Activated CD4-positive, CD25-positive, alpha-beta regulatory T cell (primary cell): ENCODE data around the gene NOSTRIN.
"Not testable (repeated sequence)": the region's sequence is repeated elsewhere in the genome, so short reads cannot be mapped to it uniquely, and the experiment has no call there.

Source experiments
- DNase-seq, 4 experiments: peaks; one replicate each; lab custom pipeline; 2025; lab: John Stamatoyannopoulos, UW

The NOSTRIN gene, protein sequence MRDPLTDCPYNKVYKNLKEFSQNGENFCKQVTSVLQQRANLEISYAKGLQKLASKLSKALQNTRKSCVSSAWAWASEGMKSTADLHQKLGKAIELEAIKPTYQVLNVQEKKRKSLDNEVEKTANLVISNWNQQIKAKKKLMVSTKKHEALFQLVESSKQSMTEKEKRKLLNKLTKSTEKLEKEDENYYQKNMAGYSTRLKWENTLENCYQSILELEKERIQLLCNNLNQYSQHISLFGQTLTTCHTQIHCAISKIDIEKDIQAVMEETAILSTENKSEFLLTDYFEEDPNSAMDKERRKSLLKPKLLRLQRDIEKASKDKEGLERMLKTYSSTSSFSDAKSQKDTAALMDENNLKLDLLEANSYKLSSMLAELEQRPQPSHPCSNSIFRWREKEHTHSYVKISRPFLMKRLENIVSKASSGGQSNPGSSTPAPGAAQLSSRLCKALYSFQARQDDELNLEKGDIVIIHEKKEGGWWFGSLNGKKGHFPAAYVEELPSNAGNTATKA

DNA sequence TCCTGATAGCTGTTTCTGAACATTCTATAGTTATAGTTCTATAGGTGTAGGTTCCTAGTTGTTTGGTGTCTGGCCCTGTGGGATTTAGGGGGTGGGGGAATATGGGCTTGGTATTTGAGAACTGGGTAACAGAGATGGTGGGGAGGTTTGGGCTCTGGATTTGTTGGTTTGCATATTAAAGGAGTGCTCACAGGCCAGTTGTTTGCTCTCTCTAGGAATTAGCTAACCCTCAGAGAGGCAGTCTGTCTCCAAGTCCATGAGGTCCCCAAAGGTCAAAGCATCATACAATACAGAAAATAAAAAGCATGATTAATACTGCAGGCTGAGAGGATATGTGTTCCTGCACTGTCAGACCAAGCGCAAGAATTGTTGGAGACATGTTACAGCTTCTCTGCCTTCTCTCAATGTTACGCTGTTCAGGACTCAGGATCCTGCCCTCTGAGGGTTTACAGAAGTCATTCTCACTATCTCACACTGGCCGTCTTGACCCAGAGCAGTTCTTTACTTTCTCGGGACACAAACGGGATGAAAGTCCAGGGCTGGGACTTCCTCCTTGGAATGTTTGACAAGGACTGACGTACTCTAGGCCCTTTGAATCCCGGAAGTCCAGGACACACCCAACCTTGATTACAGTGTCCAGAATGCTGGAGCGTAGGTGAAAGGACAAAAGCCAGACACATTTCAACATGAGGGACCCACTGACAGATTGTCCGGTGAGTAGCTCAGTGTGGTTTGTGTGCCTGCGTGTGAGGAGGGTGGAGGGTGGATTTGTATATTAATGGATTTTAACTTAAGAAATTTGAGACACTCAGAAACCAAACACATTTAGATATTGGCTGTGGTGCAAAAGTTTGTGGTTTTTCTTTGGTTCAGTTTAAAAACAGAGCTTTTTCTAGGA, at the start of gene NOSTRIN:
TSS of gene NOSTRIN (plus strand) at position 677 of the 898 bp plus-strand sequence. CDS start at position 687, 10 bp downstream.
- DNase-seq: no peak

DNA sequence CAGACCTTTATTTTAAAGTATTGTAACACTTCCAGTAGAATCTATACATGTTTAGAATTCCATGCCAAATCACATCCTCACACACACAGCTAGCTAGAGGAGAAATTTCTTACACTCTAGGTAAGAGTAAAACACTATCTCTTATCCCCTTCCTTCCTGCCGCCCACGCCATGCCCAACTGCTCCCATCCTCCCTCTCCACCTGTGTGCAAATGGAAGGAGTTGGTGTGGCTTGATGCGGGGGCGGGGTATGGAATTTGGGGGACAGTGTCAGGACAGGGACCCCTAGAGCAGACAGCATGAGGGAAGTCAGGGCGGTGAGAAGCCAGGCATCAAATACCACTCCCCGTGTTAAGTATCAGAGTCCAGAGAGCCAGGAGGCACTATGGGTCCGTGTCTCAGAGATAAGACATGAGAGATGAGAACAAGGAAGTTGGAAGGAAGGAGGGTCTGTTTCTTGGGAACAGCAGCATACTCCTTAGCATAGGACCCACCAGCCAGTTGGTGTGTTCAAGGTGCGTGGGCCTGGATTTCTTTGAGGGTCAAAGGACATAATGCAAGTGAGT, 48.6 kb upstream of the NOSTRIN start:
- no peak for DNase-seq

DNA sequence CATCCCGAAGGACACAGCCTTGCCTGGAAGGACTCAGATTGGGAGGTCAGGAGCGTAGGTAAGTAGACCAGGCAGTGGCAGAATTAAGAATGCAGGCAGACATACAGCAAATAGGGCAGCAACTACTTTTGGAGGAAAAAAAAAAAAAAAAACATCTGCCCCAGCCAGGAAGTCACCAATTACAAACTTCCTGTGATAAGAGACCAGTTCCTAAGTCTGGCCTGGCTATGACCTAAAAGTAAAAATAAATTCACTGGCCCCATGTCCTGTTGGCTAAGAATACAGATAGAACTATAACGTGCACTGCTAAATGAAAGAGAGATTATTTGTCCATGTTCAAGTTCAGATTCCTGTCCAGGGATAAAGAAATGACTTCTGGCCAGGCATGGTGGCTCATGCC, 45.2 kb upstream of the NOSTRIN start:
- no peak for DNase-seq

DNA sequence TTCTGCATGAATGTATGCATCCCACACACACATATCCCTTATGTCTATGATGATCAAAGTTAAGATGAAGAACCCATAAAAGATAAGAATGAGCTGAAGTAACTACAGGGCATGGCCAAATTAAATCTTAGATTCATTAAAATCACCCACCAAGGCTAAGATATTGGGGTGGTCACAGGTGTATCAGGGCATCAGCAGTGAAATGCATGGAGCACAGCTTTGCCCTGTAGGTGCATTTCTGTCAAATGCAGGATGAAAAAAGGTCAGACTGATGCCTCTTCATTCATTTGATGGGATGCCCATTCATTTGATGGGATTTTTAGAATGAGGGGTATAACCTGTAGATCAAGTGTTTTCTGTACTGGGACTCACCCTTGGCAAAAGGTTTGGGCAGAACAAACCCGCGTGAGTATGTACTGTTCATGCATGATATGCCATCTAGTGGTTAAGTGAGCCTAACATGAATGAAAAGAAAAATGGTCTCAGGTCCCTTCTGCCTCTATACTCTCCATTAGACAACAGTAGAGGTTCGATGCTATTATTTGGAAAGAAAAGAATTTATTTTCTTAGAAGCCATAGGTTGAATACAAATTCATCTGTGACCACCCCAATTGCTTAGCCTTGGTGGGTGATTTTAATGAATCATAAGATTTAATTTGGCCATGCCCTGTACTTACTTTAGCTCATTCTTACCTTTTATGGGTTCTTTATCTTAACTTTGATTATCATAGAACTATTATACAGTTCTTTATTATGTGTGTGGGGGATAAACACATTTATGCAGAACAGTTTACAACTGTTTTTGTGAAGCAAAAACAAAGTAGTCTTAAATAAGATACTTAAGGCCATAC, 43.2 kb upstream of the NOSTRIN start:
- no peak for DNase-seq

DNA sequence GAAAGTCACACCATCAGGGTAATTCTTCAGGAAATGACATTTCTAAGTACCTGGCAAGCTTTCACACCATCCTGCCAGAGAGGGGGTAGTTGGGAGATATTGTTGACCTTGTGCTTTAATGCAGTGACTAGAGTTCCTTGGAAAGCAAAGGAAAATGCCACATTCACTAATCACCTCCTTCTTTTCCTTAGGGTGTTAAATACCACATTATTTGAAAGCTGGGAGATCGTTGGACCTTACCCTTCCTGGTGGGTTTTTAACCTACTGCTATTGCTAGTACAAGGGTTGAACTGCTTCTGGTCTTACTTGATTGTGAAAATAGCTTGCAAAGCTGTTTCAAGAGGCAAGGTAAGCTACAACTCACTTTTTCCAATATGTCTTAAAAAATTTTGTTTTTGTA, 37.0 kb upstream of the NOSTRIN start:
- no peak for DNase-seq

DNA sequence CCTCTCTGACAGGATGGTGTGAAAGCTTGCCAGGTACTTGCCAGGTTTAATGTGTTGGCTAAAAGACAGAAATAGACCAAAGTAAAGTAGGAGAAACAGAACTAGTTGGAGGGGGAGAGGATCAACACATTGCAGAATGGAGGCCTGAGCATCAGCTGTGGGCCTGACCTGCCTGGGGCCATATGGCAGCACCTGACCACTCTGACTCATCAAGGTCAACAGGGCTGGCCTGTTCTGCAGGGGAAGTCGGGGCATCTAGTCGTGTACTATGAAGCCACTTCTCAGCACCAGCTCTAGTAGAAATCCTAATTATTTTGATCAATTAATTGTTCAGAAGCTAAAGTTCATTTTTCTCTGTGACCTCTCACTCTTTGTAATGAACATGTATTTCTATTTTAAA, 35.8 kb upstream of the NOSTRIN start:
- no peak for DNase-seq

DNA sequence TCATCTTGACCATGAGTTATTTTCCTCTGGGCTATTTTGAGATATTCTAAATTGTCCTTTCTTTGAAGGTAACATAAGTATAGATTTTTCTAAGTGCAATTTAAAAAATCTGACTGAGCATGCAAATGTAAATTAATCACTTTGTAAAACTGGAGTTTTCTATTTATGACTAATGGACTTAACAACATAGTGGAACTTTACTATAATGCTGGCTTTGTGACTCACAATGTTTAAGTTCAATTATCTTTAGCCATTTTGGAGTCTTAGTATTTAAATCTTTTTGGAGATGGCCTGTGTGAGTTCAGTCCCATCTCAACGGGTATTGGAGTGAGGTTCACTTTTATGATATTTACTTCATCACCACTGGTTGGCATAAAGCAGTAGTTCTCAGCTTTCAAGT, 35.2 kb upstream of the NOSTRIN start:
- no peak for DNase-seq

DNA sequence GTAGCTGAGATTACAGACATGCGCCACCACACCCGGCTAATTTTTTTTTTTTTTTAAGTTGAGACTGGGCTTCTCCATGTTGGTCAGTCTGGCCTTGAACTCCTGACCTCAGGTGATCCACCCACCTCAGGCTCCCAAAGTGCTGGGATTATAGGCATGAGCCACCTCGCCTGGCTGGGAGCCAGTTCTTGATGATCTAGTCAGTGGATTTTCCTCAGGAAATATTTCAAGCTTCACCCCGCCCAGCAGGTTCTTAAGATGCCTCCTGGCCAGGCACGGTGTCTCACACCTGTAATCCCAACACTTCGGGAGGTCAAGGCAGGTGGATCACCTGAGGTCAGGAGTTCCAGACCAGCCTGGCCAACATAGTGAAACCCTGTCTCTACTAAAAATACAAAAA, 34.1 kb upstream of the NOSTRIN start:
- not testable (repeated sequence) for DNase-seq

DNA sequence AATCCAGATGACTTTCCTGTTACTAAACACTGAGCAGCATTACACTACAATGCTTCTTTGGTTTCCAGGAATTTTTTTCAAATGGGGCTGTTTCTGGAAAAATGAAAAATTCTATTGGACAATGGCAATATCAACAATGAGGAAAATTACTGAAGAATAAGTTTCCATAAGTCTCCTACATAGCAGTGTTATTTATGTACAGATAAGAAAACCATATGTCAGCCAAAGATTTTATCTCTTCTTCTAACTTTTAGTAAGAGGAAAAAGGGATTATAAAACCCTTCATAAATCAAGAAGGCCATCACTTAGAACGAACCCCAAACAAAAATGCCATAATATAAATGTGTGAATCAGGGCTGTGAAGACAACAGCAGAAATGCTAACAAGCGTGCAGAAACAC, 31.6 kb upstream of the NOSTRIN start:
- no peak for DNase-seq

DNA sequence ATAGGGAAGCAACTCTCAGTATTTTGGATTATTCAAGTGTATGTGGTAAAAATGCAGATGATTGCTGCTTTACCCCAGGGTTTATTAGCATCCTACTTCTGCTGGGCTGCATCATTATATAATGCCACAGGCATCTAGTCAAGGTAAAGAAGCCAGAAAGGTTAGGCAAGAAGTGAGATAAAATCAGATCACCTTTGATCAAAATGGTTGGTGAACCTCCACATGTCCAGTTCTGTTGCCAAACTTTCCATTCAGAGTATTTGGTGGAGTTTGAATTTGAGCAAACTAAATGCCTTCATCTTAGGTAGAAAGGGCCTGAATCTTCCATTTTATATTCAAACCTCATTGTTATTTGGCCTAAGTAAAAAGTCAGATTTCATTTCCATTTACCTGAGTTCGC, 29.7 kb upstream of the NOSTRIN start:
- DNase-seq: no peak

DNA sequence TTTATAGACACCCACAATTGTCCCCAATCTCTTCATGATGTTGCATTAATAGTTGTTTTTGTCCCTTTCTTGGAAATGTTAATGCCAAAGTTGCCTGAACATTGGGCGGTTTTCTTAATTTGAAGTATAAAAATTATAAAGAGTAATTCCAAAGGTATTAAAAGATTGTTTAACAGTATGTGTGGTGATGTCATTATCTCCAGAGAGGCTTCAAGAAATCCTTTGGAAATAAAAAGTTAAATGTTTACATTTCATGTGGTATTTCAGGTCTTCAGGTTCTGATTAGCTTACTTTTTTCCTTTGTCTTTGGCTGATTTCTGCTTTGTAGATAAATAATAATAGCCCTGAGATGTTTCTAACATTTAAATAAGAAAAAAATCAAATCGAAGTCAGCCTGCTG, 29.3 kb upstream of the NOSTRIN start:
- no peak for DNase-seq

DNA sequence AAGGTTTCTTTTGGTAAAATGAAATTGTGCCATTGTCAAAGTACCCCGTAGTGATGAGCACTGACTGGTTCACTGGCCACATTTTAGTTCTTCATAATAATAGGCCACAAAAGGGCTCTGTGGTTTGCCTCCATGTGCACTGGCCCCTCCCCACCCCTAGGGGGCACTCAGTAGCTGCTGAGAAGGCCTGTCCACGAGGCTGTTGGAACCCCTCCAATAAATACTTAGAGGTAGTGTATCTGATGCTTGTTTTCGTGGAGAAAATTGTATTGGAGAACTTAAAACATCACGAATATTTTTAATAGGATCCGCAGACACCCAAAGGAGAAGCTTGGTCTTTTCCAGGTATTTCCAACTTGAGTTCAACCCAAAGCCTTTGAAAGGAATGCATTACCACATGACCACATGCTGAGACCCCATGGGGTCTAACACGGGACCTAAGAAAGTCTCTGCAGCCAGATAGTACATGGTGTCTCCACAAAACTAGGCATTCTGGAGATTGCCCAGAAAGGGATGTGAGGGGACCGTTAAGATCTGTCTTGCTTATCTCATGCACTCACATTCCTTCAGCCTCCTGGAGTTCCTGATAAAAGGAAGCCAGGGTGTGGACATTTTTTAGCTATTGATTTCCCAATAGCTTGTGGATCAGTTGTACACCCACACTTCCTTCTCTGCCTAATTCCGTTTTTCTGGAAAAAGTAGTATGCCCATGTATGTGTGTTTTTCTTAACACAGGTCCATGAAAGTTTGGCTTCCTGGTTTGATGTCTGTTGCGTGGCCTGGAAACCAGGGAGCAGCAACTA, 28.5 kb upstream of the NOSTRIN start:
- no peak for DNase-seq

DNA sequence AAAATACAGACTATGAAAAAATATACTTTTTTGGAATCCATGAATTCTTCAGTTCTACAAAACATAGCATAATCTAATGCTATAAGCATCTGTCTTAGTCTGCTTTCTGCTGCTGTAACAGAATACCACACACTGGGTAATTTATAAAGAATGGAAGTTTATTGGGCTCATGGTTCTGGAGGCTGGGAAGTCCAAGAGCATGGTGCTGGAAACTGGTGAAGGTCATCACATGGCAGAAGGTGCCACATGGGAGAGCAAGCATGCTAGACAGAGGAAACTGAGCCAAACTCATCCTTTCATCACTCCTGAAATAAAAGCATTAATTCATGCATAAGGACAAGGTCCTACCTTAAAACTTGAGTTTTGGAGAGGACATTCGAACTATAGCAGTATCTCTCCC, 26.6 kb upstream of the NOSTRIN start:
- DNase-seq: no peak

DNA sequence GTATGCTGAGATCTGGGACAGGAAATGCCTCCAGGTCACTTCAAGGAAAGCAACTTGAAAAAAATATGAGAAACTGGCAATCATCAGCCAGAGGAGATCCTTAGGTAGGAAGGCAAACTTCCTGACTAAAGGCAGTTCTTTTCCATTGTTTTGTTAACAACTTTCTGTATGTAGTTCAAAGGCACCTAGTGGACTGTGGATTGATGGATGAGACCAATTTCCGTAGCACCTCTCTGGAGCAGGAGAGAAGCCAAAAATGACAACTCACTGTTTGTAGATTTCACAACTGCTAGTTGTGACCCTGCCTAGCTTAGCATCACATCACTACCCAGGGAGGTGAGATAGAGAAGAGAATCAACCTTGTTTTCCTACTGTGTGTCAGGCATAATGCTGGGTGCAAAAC, 21.8 kb upstream of the NOSTRIN start:
- DNase-seq: no peak

DNA sequence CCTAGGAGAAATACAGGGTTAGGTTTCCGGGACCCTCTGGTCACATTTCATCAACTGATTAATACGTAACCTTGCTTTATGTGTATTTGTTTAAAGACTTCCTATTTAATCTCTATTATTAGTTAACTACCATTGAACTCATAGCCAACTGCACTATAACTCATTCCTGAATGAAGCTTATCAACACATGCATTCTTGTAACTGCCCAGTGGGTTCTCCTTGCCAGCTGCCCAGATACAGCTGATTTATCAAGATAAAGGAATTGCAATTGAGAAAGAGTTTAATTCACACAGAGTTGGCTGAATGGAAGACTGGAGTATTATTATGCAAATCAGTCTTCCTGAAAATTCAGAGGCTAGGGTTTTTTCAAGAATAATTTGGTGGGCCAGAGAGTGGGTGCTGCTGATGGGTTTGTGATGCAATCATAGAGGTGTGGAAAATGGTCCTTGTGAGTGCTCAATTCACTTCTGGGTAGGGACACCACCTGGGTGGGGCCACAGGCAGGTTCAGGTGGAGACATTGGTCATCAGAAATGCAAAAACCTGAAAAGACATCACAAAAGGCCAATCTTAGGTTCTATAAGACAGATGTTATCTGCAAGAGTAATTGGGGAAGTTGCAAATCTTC, 21.1 kb upstream of the NOSTRIN start:
- DNase-seq: no peak

DNA sequence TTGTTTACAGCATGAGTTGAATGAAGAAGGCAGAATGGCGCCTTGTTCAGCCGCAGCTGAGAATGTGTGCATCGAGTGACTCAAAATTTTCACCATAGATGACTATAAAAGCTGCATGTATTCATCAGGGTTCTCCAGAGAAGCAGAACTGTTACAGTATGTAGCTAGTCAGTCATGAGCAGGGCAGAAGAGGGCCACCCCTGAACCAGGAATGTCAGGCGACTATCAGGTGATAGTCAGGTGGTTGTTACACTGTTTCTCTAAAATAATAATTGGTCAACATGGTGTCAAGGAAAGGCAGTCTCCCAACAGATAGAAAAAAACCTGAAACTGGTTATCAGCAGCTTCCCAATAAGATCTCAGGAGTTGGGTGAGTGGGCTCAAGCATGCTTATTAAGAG, 20.2 kb upstream of the NOSTRIN start:
- DNase-seq: no peak

DNA sequence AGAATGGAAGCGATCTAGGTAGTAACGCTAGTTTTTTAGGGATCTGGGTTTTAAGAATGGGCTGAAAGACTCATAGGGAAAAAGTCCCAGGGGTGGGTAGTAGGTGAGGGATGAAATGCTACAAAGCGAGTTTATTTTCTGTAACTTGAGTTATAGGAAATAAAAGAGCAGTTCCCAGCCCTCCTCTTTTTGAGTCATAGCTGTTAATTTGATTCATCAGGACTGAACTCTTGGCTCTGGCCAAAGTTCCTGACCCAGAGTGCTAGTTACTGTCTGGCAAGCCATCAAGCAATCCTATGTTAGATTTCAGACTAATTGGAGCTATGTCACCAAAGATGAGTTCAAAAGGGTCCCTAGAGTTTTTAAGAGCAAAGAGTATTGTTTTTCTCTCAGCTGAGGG, 17.4 kb upstream of the NOSTRIN start:
- DNase-seq: no peak

DNA sequence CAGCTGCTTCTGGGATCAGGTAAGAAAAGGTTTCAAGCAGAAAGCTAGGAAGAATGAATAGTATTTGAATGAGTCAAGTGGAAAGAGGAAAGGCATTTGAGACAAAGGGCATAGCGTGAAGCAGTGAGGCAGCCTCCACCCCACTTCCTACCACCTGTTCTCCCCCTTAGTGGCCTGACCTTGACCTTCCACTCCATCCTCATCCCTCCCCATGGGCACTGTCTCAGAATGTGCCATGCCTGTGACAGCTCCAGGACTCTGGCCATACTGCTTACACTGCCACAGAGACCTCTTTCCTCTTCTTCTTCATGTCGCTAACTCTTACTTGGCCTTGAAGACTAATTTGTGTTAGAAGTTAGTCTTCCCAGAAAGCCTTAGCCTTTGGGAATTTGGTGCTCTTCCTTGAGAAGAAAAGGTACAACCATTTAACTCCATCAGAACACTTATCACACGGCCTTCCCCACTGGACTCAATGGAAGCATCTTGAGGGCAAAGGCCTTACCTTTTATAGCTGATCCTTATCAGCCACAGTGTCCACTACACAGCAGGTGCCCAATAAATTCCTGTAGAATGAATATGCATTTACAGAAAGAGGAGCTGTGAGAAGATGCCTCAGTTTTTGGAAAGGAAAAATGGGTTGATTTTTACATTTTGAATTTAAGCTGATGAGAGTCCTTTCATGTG, 15.2 kb upstream of the NOSTRIN start:
- DNase-seq: no peak

DNA sequence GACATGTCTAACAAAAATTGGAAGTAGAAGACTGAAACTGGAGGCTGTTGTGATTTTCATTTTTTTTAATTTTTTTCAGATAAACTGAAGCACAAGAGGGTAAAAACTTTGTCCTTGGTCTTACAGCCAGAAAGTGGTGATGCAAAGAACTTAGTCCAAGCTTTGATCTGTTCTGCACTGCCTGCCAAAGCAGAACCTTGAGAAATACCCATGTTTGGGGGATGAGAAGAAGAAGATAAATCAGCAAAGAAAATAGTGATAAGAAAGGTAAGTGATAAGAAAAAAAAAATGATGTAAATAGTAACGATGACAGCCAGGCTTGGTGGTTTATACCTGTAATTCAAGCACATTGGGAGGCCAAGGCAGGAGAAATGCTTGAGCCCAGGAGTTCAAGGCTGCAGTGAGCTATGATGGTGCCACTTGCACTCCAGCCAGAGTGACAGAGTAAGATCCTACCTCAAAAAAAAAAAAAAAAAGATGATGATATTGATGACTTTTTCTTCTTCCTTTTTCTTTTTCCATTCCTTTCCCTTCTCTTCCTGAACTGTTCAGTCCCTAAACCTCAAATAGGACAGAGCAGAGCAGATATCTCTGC, 14.6 kb upstream of the NOSTRIN start:
- no peak for DNase-seq
